Activated CD4-positive, alpha-beta T cell treated with anti-CD3 and anti-CD28 coated beads for 1 hour (primary cell): ENCODE data around the gene IFRD2.
"Not testable (repeated sequence)": the region's sequence is repeated elsewhere in the genome, so short reads cannot be mapped to it uniquely, and the experiment has no call there.

Experiments
- DNase-seq: peaks from one replicate; pipeline ENCODE4 v3.0.0-alpha.2; 2020

The IFRD2 gene

DNA sequence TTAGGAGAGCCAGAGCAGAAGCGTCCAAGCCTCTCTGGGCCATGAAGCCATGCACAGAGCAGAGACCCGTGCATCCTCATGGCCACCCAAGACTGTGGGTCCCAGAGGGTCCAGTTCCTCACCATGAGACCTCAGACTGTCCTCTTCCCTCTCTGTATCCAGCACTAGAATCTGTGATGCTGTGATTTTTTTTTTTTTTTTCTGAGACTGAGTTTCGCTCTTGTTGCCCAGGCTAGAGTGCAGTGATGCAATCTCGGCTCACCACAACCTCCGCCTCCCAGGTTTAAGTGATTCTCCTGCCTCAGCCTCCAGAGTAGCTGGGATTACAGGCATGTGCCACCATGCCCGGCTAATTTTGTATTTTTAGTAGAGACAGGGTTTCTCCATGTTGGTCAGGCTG is 47.4 kb downstream of the IFRD2 start:
- DNase-seq, result not testable (repeated sequence)

DNA sequence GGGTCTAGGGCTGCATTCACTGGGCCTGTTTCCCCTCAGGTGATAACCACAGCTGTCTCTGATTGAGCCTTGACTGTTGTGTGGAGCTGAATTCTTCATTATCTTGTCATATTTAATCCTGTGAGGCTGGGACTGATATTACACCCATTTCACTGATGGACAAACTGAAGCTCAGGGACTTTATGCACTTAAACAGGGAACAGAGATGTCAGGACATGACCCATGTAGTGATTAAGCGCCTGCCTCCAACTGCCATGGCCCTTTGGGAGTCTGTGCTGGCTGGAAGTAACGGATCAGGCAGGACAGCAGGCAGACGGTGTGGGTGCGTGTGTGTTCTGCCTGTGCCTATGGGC is 48.7 kb downstream of the IFRD2 start:
- no peak for DNase-seq

GRCh38 chr3:50242851-50243542 is 49.2 kb downstream of the IFRD2 start:
- no peak for DNase-seq

DNA sequence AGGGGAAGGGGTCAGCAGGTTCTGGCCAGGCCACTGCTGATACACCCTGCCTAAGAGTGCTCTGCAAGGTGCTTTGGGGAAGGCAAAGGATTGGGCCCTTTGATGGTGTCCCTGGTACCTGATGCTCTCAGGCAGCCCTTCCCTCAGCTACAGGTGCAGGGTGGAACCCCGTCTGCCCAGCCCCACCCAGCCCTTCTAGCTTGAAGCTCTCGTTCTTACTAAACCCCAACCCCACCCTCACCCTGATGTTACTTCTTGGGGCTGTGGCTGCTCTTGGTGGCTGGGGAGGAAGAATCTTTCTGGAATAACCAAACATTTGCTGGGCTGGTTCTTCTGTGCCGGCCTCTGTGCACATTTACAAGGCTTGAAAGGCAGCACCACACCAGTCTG is 49.9 kb downstream of the IFRD2 start:
- DNase-seq, result no peak

GRCh38 chr3:50241713-50242380 is 50.4 kb downstream of the IFRD2 start:
- no peak for DNase-seq

DNA sequence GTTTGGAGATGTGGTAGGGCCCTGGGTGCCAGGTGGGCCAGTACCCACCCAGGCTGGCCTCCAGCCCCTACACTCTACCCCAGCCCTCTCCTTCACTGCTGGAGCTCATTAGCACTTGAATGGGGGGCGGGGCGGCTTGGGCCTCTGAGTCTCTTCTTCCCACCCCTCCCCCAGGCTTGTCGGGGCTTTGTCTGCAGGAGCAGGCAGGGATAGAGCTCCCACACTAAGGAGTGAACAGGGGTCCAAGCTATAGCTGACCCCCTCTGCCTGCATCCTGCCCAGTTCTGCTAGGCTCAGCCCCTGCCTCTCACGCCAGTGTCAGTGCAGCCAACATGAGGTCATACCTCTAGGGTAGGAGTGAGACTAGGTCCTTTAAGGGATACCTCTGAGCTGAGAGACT is 51.1 kb downstream of the IFRD2 start:
- DNase-seq, result no peak

DNA sequence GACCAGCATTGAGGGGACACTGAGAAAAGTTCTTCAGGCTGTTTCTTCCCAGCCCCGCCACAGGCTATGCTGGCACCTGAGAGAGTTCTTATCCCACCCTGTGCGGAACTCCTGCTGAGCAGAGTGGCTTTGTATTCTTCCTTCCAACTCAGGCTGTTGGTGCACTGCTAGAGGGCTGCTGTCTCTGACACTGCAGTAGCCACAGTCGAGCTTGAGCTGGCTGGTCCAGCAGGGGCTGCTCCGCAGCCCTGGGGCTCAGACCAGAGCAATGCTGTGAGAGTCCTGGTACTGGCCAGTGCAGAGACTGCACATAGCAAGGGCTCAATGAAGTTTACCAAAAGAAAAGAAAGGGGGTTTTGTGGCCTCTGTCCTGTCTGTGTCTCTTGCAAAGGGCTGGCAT is 52.6 kb downstream of the IFRD2 start:
- DNase-seq, result no peak

DNA sequence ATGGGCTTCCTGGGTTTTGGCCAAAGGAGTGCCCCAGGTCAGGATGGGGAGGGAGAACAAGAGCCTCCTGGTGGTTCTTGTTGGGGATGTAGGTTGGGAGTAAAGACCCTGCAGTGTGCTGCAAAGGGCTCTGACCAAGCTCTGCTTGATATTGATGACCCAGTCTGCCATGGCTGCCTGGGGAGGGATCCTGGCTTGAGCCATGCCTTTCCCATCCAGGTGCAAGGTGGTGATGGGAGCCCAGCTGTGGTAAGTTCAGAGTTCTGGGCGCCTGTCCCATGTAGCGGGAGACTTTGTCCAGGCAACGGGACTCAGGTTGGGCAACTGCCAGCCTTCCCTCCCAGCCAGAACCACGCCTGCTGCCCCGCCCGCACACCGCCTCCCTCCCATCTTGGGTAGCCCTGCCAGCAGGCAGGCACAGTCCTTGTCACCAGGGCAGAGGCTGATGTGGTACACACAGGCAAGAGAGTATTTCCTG is 53.6 kb downstream of the IFRD2 start:
- no peak for DNase-seq

DNA sequence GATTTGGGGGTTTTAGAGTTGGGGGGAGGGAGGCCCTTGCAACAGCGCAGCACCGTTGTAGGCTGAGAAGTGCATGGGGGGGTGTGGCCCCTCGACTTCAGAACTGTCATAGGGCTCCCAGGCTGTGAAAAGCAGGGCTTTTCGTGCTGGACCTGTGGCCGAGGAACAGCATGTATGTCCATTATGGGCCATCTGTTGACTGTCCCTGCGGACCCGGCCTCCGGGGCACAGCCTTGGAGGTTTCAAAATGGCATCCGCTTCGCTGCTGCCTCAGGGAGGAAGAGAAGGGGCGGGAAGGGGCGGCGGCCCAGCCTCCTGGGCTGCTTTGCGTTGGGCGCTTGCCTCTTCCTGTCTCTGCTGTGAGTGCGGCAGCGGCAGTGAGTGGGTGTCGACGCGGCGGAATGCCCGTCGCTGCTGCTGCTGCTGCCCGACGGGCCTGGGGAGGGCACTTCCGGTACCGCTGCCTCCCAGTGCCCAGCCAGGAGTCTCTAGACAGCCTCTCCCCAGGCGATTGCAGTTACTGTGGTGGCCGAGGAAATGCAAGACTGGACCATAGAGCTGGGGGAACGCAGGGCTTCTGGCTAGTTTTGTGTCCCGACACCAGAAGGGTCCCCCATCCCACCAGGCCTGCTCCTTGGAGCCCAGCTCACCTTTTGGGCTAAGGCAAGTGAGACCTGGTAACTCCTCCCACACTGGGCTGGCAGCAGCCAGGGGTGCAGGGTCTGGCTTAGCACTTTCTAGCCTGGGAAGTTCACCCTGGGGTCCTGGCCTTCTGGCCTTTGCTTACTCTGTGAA is 54.3 kb downstream of the IFRD2 start:
- DNase-seq, result peak; percentile 78
